ENCODE results near the gene CDH18.

The CDH18 gene

DNA sequence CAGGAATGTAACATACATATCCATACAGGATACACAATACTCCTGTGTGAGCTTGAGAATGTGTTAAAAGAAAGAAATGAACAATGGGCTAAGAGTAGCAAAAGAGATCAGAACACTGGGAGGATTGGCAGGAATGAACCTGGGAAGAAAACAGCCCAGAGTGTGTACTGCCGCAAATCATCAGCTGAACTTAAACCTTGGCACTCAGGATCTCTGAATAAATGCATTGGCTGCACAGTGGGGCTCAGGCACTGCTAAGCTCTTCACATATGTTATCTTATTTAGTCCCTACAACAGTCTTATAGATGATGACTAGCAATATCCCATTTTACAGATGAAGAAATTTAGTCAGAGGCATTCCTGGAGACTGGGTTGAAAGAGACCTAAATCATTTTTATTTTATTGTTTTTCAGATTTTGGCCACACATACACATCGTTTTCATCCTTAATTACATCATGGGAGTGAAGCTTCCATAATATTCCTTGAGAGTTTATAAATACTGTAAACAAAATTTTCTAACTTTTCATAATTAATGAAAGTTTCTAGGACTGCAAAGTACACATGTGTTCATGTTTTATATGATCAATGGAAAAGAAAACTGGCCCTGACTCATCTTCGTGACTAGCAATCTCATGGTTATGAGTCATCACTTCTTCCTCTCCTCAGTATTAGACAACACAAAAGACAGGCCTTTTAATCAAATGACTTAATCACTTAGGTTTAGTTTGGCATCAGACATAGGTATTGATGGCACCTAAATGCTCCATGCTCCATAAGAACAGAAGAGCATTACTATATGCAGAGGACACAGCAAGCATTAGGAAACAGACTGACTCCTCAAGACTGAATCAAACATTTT is 59.2 kb downstream of the CDH18 start:
- DNase-seq (ENCODE audit: low spot score) = no peak

DNA sequence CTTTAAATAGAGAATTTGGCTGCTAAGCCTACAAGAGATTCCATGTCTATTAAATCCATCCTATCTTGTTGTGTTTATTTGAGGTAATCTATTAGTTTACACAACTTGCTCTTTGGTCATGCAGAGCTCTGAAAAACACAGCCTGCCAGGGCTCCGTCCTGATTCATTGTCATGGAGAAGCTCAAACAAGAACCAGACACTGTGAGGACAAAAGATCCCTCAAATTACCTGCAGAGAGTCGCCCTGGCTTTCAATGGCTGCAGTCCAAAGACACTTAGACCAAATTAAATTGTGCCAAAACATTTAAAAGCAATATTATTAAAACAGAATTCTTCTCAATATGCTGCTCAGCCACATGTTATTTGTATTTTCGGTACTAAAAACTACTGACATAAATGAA is 60.1 kb downstream of the CDH18 start:
- no peak for DNase-seq (ENCODE audit: low spot score)

DNA sequence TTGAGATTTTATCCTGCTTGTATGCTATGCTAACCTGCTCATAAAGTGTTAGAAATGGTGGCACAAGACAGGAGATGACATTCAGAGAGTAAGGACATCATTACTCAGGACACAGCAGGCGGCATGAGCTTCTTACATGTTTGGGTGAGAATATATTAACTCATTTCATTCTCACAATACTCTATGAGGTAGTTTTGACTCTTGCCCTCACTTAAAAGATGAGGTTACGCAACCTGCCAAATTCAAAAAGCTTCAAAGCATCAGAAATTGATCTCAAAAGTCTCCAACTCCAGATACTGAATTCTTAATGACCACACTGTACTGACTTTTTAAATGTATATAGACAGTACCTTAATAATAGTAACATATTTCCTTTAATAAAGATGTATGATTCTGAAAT is 60.8 kb downstream of the CDH18 start:
- no peak for DNase-seq (ENCODE audit: low spot score)

DNA sequence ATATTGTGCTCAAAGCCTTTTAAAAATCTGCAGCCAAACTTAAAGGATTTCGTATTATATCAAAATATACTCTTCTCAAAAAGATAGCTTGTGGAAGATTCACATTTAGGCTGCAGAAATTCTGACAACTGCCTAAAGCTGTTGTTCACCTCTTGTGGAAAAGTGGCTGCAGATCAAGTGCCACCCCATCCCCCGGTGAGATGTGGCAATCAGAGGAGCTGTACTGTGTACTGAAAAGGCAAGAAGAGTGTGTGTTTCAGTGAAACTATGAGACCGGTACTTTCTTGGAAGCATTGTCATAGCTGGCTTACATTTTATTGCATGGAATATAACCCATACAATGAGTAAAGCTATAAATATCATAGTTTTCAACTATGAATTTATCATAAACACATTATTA is 64.3 kb downstream of the CDH18 start:
- no peak for DNase-seq (ENCODE audit: low spot score)

DNA sequence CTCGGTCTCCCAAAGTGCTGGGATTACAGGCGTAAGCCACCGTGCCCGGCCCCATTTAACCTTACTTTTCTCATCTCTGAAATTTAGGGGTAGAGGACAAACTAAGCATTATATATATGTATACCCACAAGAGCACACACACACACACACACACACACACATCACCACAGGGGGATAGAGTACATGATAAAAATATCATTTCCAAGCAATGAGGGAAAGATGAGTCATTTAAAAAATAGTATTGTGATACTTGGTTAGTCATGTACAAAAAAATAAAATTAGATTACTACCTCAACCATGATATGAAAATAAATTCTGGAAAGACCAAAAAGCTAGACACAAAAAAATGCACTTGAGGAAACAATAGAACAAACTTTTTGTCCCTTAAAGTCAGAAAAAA is 67.2 kb downstream of the CDH18 start:
- DNase-seq (ENCODE audit: low spot score) = no peak

DNA sequence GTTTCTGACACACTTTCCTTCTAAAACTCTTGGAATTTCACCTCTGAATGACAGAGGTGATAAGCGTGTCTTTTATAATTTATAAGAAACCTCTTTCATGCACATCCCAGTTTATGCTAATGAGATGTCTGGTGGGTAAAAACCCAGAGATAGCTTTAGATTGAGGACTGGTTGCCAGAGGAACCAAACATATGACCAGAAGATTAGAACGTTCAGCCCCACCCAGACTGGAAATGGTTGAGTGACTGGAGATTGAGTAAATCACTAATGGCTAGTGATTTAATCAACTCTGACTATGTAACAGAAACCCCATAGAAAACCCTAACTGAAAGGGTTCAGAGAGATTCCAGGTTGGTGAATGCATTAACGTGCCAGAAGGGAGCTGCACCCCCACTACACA is 69.2 kb downstream of the CDH18 start:
- DNase-seq (ENCODE audit: low spot score) = no peak

DNA sequence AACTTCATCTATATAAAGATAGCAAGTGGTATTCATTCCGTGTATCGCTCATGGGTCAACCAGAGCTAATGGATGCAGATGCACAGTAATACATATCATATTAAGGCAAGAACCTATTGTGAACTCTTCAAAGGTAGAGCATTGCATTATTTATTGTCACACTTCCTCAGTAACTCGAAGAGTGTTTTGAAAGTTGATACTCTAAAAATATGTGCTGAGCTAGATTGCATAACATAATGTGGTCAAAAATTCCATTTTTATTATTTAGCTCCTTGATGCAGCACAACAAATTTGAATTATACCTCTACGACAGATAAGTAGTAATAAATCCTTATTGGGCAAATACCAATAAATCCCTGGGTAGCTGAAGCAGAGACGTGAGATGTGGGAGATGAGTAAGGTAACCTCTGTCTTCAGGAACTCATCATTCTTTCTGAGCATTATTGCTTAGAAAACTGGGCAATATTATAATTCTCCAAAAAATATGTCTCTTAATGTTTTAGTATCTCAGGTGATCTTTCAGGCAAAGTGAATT is 70.3 kb downstream of the CDH18 start:
- no peak for DNase-seq (ENCODE audit: low spot score)

DNA sequence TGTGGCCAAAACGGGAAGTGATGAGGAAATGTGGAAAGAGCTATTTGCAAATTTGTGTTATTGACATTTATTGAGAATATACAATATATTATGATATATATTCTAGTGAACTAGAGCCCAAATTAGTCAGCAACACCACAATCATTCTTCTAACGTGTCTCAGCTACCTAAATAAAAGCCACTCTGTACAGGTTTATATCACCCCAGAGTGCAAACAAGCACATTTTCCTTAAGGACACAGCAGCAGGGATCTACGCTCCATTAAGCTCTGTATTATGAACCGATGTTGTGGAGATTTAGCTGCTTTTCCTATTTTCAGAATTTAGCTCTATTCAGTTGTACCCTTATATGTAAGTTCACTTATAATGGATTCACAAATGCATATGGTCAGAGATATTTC is 77.9 kb downstream of the CDH18 start:
- DNase-seq (ENCODE audit: low spot score) = no peak

DNA sequence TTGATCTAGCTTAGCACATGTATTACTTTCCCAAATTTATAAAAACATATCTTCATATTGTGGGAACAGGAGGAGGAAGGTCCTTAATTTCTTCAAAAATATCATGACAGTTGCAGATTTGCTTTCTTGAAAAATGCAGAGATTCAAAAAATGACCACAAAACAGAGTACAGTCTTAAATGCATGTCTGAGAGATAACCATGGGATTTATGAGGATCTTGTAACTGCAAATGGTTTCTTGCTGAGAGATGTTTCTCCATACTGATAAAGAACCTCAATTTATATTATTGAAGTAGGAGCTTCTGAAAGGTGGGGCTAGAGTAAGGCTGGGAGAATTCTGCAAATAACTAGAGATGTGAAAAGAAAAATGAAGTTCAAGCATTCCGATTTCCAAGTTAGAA is 83.2 kb downstream of the CDH18 start:
- DNase-seq (ENCODE audit: low spot score) = no peak

DNA sequence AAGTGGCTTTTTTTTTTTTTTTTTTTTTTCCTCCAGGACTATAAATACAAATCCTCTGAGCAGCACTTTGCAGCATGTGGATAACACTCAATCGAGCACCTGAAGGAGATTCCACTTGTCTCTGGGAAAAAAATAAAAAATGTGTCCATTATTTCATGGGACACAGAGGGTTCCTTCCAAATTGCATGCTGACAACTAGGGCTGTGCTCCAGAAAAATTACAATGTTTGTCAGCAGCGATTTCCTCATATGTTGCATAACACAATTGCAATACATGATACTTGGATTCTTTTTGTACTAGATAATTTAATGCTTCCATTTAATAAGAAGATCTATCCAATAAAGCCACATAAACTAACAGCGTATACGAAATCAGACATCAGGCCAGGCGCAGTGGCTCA is 84.4 kb downstream of the CDH18 start:
- DNase-seq (ENCODE audit: low spot score) = no peak

DNA sequence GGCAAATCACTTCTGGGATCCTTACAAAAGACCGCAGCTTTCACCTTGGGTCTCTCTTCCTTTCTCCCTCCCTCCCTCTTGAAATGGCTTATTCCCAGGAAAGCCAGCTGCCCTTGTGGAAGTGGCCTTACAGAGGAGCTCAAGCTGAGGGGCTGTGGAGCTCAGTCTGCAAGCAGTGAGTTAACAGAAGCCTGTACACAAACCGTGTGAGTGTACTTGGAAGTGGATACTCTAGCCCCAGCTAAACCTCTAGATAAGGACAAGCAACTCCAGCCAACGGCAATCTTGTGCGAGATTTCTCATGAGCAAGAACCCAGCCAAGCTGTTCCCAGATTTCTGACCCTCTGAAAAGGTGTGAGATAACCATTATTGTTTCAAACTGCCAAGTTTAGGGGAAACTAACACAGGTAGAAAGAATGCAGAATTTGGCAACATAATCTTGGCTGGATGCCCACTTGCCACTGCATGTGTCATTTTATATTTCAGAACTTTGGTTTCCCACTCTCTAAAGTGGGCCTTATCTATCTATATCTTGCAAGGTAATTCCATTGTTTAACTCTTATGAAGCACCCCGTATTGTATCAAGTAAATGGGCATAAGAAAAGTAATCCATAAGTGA is 85.6 kb downstream of the CDH18 start:
- DNase-seq (ENCODE audit: low spot score) = no peak

DNA sequence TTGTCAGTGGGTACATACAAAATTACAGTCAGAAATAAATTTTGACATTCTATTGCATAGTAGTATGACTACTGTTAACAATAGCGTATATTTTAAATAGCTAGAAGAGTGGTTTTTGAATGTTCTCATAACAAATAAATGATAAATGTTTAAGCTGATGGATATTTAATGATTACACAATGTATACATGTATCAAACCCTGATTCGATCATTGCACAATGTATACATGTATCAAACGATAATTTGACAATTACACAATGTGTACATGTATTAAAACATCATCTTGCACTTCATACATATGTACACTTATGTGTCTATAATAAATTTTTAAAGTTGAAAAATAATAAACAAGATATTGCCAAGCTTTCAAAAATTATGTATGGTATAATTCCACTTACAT is 87.7 kb downstream of the CDH18 start:
- no peak for DNase-seq (ENCODE audit: low spot score)

DNA sequence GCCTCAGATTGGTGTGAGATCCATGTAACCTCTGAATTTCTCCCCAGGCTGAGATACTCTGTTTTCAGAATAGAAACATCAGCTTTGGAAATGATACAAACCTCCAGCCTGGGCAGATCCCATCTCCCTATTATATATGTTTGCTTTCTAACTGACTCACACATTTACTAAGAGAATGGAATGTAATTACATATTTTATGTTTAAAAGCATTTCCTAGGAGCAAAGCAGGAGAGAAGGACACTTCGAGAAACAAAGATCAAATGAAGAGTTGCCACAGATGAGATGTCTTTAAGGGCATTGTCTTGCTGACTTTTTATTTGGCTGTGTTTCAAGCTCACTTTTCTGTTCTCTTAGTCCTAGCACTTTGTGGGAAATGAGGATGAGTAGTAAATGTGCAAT is 96.3 kb downstream of the CDH18 start:
- DNase-seq (ENCODE audit: low spot score) = no peak

DNA sequence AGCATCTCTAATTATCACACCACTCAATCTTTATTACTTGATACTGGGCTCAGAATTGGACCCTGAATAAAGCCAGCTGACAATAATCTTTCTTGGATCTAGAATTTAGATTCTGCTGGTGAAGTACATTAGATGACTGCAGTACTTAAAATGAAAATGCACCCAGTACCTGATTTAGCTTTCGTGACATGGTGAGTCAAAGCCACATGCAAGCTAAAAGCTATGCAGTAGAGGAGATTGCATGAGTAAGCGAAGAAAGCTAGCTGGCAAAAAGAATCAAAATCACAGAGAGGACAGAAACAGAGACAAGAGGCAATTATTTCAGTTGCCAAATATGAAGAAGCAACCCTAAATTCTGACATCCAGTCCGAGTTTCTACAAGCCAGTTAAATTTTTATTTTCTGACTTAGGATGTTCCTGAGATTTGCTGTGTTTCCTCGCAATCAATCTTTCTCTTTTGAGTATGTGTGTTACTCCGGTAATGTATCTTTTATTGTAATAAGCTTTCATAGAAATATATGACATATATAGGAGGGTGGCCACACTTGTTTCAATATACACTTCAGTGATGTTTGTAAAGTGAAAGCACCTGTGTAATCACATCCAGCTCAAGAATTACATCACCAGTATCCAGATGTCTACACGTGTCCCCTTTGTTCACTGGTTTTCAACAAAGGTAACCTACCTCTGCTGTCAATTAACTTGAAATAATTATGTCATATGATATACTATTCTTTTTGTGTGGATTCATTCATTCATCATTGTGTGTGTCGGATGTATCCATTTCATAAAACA is 101.7 kb downstream of the CDH18 start:
- DNase-seq (ENCODE audit: low spot score) = no peak

DNA sequence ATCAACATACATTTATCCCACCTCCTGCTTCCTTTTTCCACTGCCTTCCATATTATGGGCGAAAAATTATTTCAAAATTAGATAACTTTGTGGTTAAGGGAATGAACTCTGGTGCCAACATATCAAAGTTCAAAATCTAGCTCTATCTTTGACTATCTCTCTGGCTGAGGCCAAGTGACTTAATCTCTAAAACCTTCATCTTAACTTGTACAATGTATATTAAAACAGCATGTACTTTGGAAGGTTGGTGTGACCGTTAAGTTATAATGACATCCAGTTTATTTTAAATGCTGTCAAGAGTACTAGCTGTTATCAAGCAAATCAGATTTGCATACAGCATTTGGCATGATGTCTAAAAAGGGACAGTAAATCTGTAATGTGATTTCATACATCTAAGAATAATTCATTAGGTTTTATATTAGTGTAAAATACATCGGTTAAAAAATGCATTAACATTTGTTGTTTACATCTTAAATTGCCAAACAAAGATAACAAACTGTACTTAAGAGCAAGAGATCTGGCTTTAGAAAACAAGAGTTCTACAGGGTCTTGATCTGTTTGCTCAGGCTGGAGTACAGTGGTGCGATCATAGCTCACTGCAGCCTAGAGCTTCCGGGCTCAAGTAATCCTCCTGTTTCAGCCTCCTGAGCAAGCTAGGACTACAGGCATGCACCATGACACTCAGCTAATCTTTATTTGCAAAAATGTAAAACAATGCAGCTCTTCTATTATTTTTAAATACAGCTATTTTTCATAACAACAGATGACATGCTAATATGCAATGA is 102.8 kb downstream of the CDH18 start:
- no peak for DNase-seq (ENCODE audit: low spot score)

DNA sequence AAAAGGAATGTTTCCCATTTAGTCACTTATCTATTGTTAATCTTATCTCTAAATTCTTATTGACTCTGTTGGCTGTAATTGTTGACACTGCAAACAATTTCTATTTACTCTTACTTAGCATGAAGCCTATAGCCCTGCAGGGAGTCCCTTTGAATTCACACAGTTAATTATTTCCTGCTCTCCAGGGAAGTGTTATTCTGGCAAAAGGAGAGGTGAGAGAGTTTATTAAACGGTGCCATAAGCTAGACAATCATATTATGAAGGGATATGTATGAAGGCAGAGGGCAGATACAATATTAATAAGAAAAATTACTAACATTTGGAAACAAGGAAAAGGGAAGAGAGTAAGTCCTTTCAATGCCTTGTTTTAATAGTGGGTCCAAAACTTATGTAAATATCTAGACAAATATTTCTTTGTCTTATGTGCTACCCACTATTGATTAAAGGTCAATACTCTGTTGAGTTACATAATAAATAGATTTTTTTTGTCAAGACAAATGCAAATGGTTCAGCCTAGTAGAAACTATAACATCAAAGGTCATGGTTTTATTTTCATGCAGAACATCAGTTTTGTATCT is 107.1 kb downstream of the CDH18 start:
- DNase-seq (ENCODE audit: low spot score) = no peak

DNA sequence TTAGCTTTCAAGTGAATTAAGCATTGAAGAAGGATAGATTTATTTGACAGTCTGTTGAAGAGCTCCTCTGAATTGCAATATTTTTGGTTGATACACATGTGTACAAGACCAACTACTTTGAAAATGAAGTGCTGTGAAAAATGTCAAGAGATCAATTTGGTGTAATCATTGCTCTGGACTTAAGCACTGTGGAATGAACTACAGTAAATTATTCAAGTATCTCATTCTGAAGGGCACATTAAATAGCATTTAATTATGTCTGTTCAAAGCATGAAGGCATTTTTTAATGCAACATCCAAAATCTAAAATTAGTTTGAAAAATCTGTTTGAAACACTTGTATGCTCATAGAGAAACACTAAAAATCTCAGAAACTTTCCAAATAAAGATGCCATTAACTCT is 107.5 kb downstream of the CDH18 start:
- DNase-seq (ENCODE audit: low spot score) = no peak

DNA sequence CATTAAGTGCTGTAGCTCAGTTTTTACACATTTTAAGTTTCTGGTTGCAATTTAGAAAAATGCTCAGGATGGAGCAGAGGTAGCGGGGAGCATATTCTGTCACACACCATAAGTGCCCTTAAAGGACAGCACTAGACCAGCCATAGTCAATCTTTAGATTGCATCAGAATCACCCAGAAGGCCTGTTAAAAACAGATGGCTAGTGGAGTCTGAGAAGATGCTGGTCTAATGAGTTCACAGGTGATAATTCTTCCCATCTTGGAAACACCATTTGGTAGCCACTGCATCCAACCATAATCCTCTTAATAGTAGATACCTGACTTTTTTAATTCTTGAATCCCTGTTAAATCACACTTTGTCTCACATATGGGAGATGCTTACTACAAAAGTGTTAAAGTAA is 113.2 kb downstream of the CDH18 start:
- DNase-seq (ENCODE audit: low spot score) = peak; percentile 26

DNA sequence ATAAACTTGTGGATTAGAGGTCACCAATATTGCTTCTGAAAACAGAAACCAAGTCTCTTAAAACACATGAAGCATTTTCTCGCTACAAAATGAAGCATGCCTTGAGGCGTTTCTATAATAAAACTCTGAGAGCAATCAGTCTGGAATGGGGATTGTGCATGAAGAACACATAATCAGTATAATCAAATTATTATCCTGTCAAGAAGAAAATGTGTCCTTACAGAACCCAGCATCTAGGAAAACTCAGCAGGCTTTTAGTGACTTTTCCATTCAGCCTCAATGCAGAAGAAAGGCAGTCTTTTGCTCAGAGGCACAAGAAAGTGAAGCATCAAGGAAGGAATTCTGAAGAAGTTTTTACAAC is 121.9 kb downstream of the CDH18 start:
- DNase-seq (ENCODE audit: low spot score) = no peak

DNA sequence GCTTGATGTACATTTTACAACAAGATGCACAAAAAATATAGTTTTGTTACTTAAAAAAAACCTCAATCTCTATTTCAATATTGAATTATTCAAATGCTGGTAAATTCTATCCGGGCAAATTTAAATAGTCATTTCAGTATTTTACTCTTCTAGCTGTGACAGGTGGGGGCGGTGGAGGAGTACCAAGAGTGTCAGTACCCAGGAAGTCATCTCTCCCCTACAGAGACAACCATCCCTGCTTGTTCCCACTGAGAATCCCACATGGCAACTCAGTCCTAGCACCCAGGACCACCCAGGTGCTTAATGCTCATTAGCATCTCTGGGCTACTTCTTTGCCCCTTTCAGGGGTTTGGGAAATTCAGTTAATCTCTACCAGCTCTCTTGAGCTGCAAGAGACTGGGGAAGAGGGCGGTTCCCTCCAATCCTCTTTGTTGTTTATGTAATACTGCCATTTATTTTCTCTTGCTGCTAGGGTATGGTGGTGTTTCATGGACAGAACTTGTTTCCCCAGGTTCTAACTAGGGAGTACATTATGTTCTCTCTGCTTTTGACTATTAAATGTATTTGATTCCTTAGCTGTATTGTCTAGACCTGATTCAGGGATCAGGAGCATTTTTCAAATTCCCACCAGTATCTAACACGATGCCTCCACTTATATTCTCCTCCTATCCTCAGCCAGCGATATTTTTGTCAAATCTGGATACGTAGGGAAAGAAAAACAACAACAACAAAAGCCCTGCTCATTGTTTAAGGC is 122.5 kb downstream of the CDH18 start:
- DNase-seq (ENCODE audit: low spot score) = no peak

DNA sequence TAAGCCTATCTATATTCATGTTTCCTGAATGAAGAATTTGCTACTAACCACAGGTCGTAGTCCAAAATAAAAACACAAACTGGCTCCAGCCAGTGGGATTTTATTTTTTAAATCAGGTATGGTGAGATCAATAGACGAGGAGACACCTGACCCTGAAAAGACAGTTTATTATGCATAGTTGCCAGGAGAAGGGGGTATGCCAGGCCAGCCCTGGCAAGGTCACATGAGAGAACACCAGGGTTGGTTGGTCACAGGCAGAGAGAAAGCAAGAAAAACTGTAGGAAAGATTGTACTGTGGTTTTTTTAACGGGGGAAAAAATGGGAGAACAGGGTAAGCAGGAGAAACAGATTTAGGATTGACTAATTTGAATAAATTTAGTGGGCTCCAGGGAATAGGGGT is 125.3 kb downstream of the CDH18 start:
- no peak for DNase-seq (ENCODE audit: low spot score)
